ENCODE measurements around the gene NANOS2. TPM values are rescaled to one million over a fixed set of nuclear protein-coding genes. Genes with fewer than 3 reads are reported as not detected.

NANOS2 gene
- total RNA-seq, 1 donor from 2014 or later, result not detected

GRCh38 chr19:45919678-45920077 lies 5.1 kb upstream of the NANOS2 start:
- no peaks in the 10 kb centered on the region for H3K9me3 Mint-ChIP-seq (ENCODE audit: low read depth)
- peaks cover 2% of the 10 kb centered on the region for H3K4me1 Mint-ChIP-seq (ENCODE audit: low read depth)
- H3K27ac Mint-ChIP-seq, result no peak overlapping the region
- H3K36me3 Mint-ChIP-seq (ENCODE audit: insufficient read depth), result no peaks in the 10 kb centered on the region
- no peak for DNase-seq (ENCODE audit: low spot score, unreplicated experiment)
- H3K4me3 Mint-ChIP-seq (ENCODE audit: low read depth), result no peak overlapping the region
- H3K27me3 Mint-ChIP-seq, result peaks cover 15% of the 10 kb centered on the region
- no peak for TF ChIP-seq CTCF (IDR thresholded peaks at IDR 0.05; ENCODE audit: unreplicated experiment)

- no peak overlapping the region for H3K27ac Mint-ChIP-seq
- H3K4me3 Mint-ChIP-seq (ENCODE audit: low read depth), result no peak overlapping the region
- peaks cover 2% of the 10 kb centered on the region for H3K4me1 Mint-ChIP-seq (ENCODE audit: low read depth)
- TF ChIP-seq CTCF (IDR thresholded peaks at IDR 0.05; ENCODE audit: unreplicated experiment), result no peak
- H3K9me3 Mint-ChIP-seq (ENCODE audit: low read depth), result no peaks in the 10 kb centered on the region
- H3K36me3 Mint-ChIP-seq (ENCODE audit: insufficient read depth), result no peaks in the 10 kb centered on the region
- no peak for DNase-seq (ENCODE audit: low spot score, unreplicated experiment)
- peaks cover 15% of the 10 kb centered on the region for H3K27me3 Mint-ChIP-seq
Measured at GRCh38 chr19:45918721-45919120, 4.1 kb upstream of the NANOS2 start.

- Mint-ChIP-seq H3K27ac (no peak overlapping the region), H3K9me3 (ENCODE audit: low read depth) (no peaks in the 10 kb centered on the region)
- DNase-seq (ENCODE audit: low spot score, unreplicated experiment), result no peak
Measured at GRCh38 chr19:45917421-45918091, 3.0 kb upstream of the NANOS2 start.

GRCh38 chr19:45911291-45911690 lies 3.3 kb downstream of the NANOS2 start:
- H3K36me3 Mint-ChIP-seq (ENCODE audit: insufficient read depth), result no peaks in the 10 kb centered on the region
- no peak overlapping the region for H3K4me3 Mint-ChIP-seq (ENCODE audit: low read depth)
- H3K4me1 Mint-ChIP-seq (ENCODE audit: low read depth), result no peaks in the 10 kb centered on the region
- H3K27ac Mint-ChIP-seq, result no peak overlapping the region
- DNase-seq (ENCODE audit: low spot score, unreplicated experiment), result no peak
- TF ChIP-seq CTCF (IDR thresholded peaks at IDR 0.05; ENCODE audit: unreplicated experiment), result no peak
- no peaks in the 10 kb centered on the region for H3K9me3 Mint-ChIP-seq (ENCODE audit: low read depth)
- peaks cover 10% of the 10 kb centered on the region for H3K27me3 Mint-ChIP-seq

More at GRCh38 chr19:45917421-45918091, 3.0 kb upstream of the NANOS2 start:
- Mint-ChIP-seq H3K27me3 (peaks cover 17% of the 10 kb centered on the region), H3K4me1 (ENCODE audit: low read depth) (peaks cover 2% of the 10 kb centered on the region), H3K36me3 (ENCODE audit: insufficient read depth) (no peaks in the 10 kb centered on the region), H3K4me3 (ENCODE audit: low read depth) (no peak overlapping the region)
- no peak for TF ChIP-seq CTCF (IDR thresholded peaks at IDR 0.05; ENCODE audit: unreplicated experiment)

- no peak for DNase-seq (ENCODE audit: low spot score, unreplicated experiment)
- Mint-ChIP-seq H3K4me1 (ENCODE audit: low read depth) (no peaks in the 10 kb centered on the region), H3K36me3 (ENCODE audit: insufficient read depth) (no peaks in the 10 kb centered on the region), H3K9me3 (ENCODE audit: low read depth) (no peaks in the 10 kb centered on the region), H3K27ac (no peak overlapping the region), H3K4me3 (ENCODE audit: low read depth) (no peak overlapping the region), H3K27me3 (peaks cover 11% of the 10 kb centered on the region)
- TF ChIP-seq CTCF (IDR thresholded peaks at IDR 0.05; ENCODE audit: unreplicated experiment), result no peak
Measured at GRCh38 chr19:45908956-45909355, 5.6 kb downstream of the NANOS2 start.
